Measurements from ENCODE around the gene IQCK.
A peak's percentile ranks its signal among the peaks of the same experiment; 100 is the strongest.

Gene IQCK

DNA sequence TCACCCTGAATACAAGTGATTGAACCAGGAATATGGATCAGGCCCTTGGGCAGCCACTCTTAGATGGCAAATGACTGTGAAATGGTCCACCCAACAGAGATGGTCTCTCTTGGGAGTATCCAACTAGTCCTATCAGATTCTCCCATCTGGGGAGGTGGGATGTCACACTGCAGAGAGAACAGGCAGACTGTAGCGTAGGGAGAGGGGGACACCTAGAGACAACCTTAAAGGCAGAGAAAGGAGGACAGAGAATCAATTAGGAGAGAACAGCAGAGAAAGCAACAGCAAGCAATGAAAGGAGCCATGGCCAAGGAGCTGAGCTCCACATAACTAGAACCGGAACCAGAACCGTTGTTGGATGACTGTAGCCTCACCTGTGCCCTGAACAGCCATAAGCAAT lies 37.2 kb downstream of the IQCK start:
- no peak for DNase-seq (ENCODE audit: low read depth)
- H3K4me3 ChIP-seq (replicated peaks; ENCODE audit: low read depth, low read length), result no peak overlapping the region
- TF ChIP-seq, protein P1, sequence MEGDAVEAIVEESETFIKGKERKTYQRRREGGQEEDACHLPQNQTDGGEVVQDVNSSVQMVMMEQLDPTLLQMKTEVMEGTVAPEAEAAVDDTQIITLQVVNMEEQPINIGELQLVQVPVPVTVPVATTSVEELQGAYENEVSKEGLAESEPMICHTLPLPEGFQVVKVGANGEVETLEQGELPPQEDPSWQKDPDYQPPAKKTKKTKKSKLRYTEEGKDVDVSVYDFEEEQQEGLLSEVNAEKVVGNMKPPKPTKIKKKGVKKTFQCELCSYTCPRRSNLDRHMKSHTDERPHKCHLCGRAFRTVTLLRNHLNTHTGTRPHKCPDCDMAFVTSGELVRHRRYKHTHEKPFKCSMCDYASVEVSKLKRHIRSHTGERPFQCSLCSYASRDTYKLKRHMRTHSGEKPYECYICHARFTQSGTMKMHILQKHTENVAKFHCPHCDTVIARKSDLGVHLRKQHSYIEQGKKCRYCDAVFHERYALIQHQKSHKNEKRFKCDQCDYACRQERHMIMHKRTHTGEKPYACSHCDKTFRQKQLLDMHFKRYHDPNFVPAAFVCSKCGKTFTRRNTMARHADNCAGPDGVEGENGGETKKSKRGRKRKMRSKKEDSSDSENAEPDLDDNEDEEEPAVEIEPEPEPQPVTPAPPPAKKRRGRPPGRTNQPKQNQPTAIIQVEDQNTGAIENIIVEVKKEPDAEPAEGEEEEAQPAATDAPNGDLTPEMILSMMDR (IDR thresholded peaks at IDR 0.05; ENCODE audit: low read length, missing control alignments), result no peak

GRCh38 chr16:19757026-19757425 lies 39.0 kb downstream of the IQCK start:
- H3K4me3 ChIP-seq (replicated peaks; ENCODE audit: low read depth, low read length), result no peak overlapping the region
- DNase-seq (ENCODE audit: low read depth), result no peak
- TF ChIP-seq, protein P1 (IDR thresholded peaks at IDR 0.05; ENCODE audit: low read length, missing control alignments), result no peak

DNA sequence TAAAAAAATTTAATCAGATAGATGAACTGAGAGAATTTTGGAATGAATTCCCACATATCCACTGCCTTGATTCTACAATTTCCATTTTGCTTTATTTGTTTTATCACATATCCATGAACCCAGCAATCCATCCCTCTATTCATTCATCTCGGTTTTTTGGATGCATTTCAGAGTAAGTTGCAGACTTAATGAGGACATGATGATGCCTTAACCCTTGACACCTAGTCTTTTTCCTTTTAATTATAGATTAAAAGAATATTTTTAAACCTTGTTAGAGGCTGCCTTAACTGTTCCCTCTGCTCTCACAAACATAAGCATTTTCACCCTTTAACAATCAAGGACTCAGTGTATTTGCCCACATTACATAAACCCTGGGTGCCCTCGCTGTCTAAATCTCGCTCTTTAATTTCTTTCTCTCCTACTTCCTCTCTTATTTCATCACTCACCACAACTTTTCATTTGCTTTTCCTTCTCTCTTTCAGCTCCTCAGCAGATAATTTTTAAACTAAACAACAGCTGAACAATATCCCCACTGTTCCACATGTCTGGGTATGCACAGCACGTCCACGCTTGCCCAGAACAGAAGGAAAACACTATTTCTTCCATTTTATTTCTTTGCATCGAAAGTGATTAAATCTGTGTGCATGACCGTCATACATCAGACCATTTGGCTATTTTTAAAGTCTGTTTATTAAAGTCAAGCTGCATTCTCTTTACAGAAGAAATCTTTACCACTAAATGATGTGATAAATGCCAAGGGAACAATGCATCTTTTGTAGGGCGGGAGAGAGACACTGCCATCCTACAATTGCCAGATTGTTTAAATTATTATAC lies 39.9 kb downstream of the IQCK start:
- no peak overlapping the region for H3K4me3 ChIP-seq (replicated peaks; ENCODE audit: low read depth, low read length)
- no peak for DNase-seq (ENCODE audit: low read depth)
- TF ChIP-seq, protein P1 (IDR thresholded peaks at IDR 0.05; ENCODE audit: low read length, missing control alignments), result no peak

- no peak for DNase-seq (ENCODE audit: low read depth)
- TF ChIP-seq, protein P1 (IDR thresholded peaks at IDR 0.05; ENCODE audit: low read length, missing control alignments), result no peak
- no peak overlapping the region for H3K4me3 ChIP-seq (replicated peaks; ENCODE audit: low read depth, low read length)
Measured at GRCh38 chr16:19760356-19761060, 42.4 kb downstream of the IQCK start.

DNA sequence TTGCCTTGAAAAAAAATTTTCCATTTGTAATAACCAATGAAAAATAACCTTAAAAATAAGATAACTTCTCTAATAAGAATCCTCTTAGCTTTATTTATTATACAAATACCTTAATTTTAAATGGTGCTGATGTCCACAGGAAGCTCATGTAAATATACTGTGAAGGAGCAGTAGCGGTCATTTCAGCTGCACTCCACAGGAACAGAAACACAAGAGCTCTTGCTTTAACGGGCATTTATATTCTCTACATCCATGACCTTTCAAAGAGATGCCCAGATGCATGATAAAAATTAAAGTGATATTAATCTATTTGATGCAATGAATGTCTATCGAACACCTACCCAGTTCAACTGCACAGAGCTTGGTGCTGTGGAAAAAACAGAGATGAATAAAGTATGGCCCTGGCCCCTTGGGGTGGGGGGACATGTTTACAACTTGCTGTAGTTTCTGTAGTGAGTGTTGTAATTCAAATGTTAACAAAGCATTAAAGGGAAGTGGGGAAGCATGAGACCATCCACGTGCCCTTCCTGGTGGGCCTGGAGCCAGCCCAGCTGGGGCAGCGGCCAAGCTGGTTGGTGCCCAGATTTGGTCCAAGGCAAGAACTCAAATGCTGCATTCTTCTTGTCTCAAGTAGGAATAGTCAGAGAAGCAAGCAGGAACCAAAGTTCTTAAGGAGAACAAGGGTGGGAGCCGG lies 47.9 kb downstream of the IQCK start:
- TF ChIP-seq, protein P1 (IDR thresholded peaks at IDR 0.05; ENCODE audit: low read length, missing control alignments), result no peak
- peak; percentile 46 for DNase-seq (ENCODE audit: low read depth)
- H3K4me3 ChIP-seq (replicated peaks; ENCODE audit: low read depth, low read length), result no peak overlapping the region

- H3K4me3 ChIP-seq (replicated peaks; ENCODE audit: low read depth, low read length), result no peak overlapping the region
- DNase-seq (ENCODE audit: low read depth), result no peak
- TF ChIP-seq, protein P1 (IDR thresholded peaks at IDR 0.05; ENCODE audit: low read length, missing control alignments), result no peak
Measured at GRCh38 chr16:19766554-19766884, 48.4 kb downstream of the IQCK start.

All from fibroblast of pulmonary artery (primary cell).